ENCODE results near the gene LPGAT1.
A peak's percentile ranks its signal among the peaks of the same experiment; 100 is the strongest.

Gene LPGAT1

GRCh38 chr1:211833174-211833820, 2.7 kb upstream of the LPGAT1 start:
- peak; percentile 71 for ATAC-seq
- peak overlapping the region; percentile 45 to 59 for H3K4me3 Mint-ChIP-seq
- peaks cover 9% of the 10 kb centered on the region for H3K27me3 Mint-ChIP-seq
- peak overlapping the region in 1 of 2 donors; percentile 78 for H3K27ac Mint-ChIP-seq
- peak; percentile 33 to 48 for DNase-seq
- peaks cover 61% of the 10 kb centered on the region for H3K4me1 Mint-ChIP-seq
- H3K9me3 Mint-ChIP-seq: no peaks in the 10 kb centered on the region

- Mint-ChIP-seq H3K9me3 (no peaks in the 10 kb centered on the region), H3K4me1 (peaks cover 61% of the 10 kb centered on the region), H3K27me3 (peaks cover 9% of the 10 kb centered on the region), H3K27ac (peak overlapping the region in 1 of 2 donors; percentile 19), H3K4me3 (peak overlapping the region; percentile 45 to 59)
- no peak for ATAC-seq
- DNase-seq: no peak
Observed at GRCh38 chr1:211832661-211833060, 2.1 kb upstream of the LPGAT1 start.

- ATAC-seq: no peak
- Mint-ChIP-seq H3K4me3 (peak overlapping the region; percentile 26 to 89), H3K27ac (no peak overlapping the region), H3K9me3 (no peaks in the 10 kb centered on the region), H3K4me1 (peaks cover 61% of the 10 kb centered on the region), H3K27me3 (peaks cover 9% of the 10 kb centered on the region)
- no peak for DNase-seq
Observed at GRCh38 chr1:211831558-211832323, 1.2 kb upstream of the LPGAT1 start.

- Mint-ChIP-seq H3K4me3 (peak overlapping the region; percentile 91 to 97), H3K27ac (peak overlapping the region; percentile 91 to 99), H3K27me3 (peaks cover 9% of the 10 kb centered on the region), H3K4me1 (peaks cover 56% of the 10 kb centered on the region), H3K9me3 (no peaks in the 10 kb centered on the region)
- DNase-seq: peak in 1 of 2 donors; percentile 29
- peak; percentile 6 for ATAC-seq
Observed at GRCh38 chr1:211830055-211830327, 572 bp downstream of the LPGAT1 start.

- ATAC-seq (no peak), DNase-seq (no peak)
- H3K27ac Mint-ChIP-seq: peak overlapping the region; percentile 91 to 99
- peaks cover 53% of the 10 kb centered on the region for H3K4me1 Mint-ChIP-seq
- H3K27me3 Mint-ChIP-seq: peaks cover 9% of the 10 kb centered on the region
- H3K9me3 Mint-ChIP-seq: no peaks in the 10 kb centered on the region
- peak overlapping the region; percentile 91 to 97 for H3K4me3 Mint-ChIP-seq
Observed at GRCh38 chr1:211829343-211830054, 1.1 kb downstream of the LPGAT1 start.

- Mint-ChIP-seq H3K4me3 (peak overlapping the region; percentile 91 to 97), H3K27me3 (peaks cover 9% of the 10 kb centered on the region)
Observed at GRCh38 chr1:211828584-211829342, 1.8 kb downstream of the LPGAT1 start.

DNA sequence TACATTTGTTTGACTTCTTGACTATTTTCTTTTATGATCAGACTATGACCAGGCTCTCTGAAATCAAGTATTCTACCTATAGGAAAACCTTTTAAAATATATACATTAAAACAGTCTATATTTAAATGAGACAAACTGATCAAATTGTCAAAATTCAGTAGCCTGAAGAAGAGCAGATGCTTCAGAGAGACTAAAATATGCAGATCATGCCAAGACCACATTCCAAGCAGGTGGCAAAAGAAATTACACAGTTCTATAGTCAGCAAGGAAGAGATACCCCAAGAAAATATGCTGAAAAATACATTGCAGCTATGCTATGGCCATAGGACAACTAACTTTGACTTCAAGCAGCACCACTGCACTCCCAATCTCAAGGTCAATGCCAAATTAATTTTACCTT, 3.5 kb downstream of the LPGAT1 start:
- Mint-ChIP-seq H3K4me1 (peaks cover 28% of the 10 kb centered on the region), H3K4me3 (no peak overlapping the region), H3K27ac (no peak overlapping the region), H3K27me3 (peaks cover 9% of the 10 kb centered on the region), H3K9me3 (no peaks in the 10 kb centered on the region)
- ATAC-seq (no peak), DNase-seq (no peak)

More at GRCh38 chr1:211828584-211829342, 1.8 kb downstream of the LPGAT1 start:
- Mint-ChIP-seq H3K4me1 (peaks cover 45% of the 10 kb centered on the region), H3K9me3 (no peaks in the 10 kb centered on the region), H3K27ac (no peak overlapping the region)
- ATAC-seq (no peak), DNase-seq (no peak)

- H3K4me1 Mint-ChIP-seq: peaks cover 17% of the 10 kb centered on the region
- H3K27ac Mint-ChIP-seq: no peak overlapping the region
- no peak for DNase-seq
- peaks cover 9% of the 10 kb centered on the region for H3K27me3 Mint-ChIP-seq
- H3K9me3 Mint-ChIP-seq: no peaks in the 10 kb centered on the region
- no peak for ATAC-seq
- no peak overlapping the region for H3K4me3 Mint-ChIP-seq
Observed at GRCh38 chr1:211825980-211826379, 4.6 kb downstream of the LPGAT1 start.

- Mint-ChIP-seq H3K4me3 (no peak overlapping the region), H3K27ac (no peak overlapping the region), H3K4me1 (no peaks in the 10 kb centered on the region), H3K9me3 (no peaks in the 10 kb centered on the region), H3K27me3 (no peaks in the 10 kb centered on the region)
- no peak for DNase-seq
- no peak for ATAC-seq
Observed at GRCh38 chr1:211822677-211823407, 7.7 kb downstream of the LPGAT1 start.

DNA sequence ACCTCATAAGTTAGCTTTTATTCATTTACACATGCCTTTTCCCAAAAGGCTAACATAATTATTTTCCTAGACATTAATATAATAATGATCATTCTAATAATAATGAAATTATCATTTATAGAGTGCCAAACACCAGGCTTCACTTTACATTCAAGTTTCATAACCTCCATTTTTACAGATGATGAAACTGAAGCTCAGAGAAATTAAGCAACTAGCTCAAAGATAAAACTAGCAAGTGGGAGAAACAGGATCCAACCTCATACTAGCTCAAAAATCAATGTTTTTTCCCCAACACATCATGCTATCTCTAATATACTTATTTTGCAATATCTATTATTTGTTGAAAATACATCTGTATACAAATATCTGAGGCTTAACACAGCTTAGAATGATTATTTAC, 14.0 kb downstream of the LPGAT1 start:
- DNase-seq (no peak), ATAC-seq (no peak)
- Mint-ChIP-seq H3K4me1 (no peaks in the 10 kb centered on the region), H3K4me3 (no peak overlapping the region), H3K27ac (no peak overlapping the region), H3K27me3 (no peaks in the 10 kb centered on the region), H3K9me3 (no peaks in the 10 kb centered on the region)

DNA sequence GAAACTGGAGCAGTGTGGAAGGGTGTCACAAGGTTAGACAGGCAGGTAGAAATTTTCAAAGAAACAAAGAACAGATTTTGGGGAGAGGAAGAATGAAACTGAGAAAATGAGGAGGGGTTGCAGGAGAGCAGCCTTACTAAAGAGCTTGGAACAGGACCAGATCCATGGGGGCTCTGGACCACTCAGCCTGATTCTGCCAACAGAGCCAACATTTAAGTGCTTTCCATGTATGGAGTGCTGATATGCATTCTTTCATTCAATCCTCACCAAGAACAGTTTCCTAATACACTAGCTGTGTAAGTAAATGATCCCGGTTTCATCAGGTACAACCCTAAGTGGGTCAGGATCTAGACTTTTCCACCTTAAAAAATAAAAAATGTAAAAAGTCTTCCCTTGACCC, 16.2 kb downstream of the LPGAT1 start:
- H3K27me3 Mint-ChIP-seq: no peaks in the 10 kb centered on the region
- H3K4me1 Mint-ChIP-seq: no peaks in the 10 kb centered on the region
- H3K4me3 Mint-ChIP-seq: no peak overlapping the region
- no peak for DNase-seq
- no peak overlapping the region for H3K27ac Mint-ChIP-seq
- ATAC-seq: no peak
- peaks cover 0 to 7% of the 10 kb centered on the region in 2 donors for H3K9me3 Mint-ChIP-seq

DNA sequence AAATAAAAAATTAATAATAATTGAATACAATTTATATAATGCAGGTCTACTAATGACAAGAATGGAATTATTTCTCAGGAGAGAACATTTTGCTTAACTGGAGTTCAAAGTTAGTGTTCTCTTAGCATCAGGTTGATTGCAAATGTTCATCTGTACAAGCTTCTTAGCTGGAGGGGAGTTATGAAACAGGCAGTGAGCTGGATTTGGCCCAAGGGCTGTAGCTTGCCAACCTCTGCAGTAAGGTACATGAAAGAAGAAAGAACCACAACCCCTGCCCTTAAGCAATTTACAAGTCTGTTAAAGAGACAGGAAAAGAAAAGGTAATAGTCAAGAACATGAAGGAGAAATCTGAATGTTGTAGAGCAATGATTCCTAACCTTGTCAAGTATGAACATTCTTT, 17.0 kb downstream of the LPGAT1 start:
- no peak overlapping the region for H3K4me3 Mint-ChIP-seq
- H3K4me1 Mint-ChIP-seq: no peaks in the 10 kb centered on the region
- H3K27ac Mint-ChIP-seq: no peak overlapping the region
- DNase-seq (no peak), ATAC-seq (no peak)
- no peaks in the 10 kb centered on the region for H3K27me3 Mint-ChIP-seq
- peaks cover 0 to 10% of the 10 kb centered on the region in 2 donors for H3K9me3 Mint-ChIP-seq

- no peak overlapping the region for H3K27ac Mint-ChIP-seq
- DNase-seq (no peak), ATAC-seq (no peak)
- H3K27me3 Mint-ChIP-seq: no peaks in the 10 kb centered on the region
- H3K4me1 Mint-ChIP-seq: no peaks in the 10 kb centered on the region
- H3K9me3 Mint-ChIP-seq: peaks cover 0 to 10% of the 10 kb centered on the region in 2 donors
- H3K4me3 Mint-ChIP-seq: no peak overlapping the region
Observed at GRCh38 chr1:211812584-211812983, 18.0 kb downstream of the LPGAT1 start.

GRCh38 chr1:211811848-211812247, 18.7 kb downstream of the LPGAT1 start:
- ATAC-seq: no peak
- no peaks in the 10 kb centered on the region for H3K4me1 Mint-ChIP-seq

GRCh38 chr1:211811126-211811525, 19.4 kb downstream of the LPGAT1 start:
- Mint-ChIP-seq H3K27me3 (no peaks in the 10 kb centered on the region), H3K27ac (peak overlapping the region in 1 of 2 donors; percentile 48), H3K9me3 (peaks cover 0 to 10% of the 10 kb centered on the region in 2 donors), H3K4me1 (no peaks in the 10 kb centered on the region), H3K4me3 (no peak overlapping the region)
- ATAC-seq: no peak
- DNase-seq: no peak

More at GRCh38 chr1:211811848-211812247, 18.7 kb downstream of the LPGAT1 start:
- Mint-ChIP-seq H3K27me3 (no peaks in the 10 kb centered on the region), H3K27ac (no peak overlapping the region), H3K9me3 (peaks cover 0 to 10% of the 10 kb centered on the region in 2 donors), H3K4me3 (no peak overlapping the region)
- no peak for DNase-seq

All from stimulated activated naive CD8-positive, alpha-beta T cell treated with anti-CD3 and anti-CD28 coated beads, Interleukin-15, amount 100 ng/mL, for 72 hours (primary cell).